WTC11 (cell line): ENCODE results near the gene SLC12A2. TPM values are rescaled to one million over a fixed set of nuclear protein-coding genes. Genes with fewer than 3 reads are reported as not detected.

Experiments used
- ELF4 ChIP-seq: sonication (generic); formaldehyde crosslinking; IDR thresholded peaks from 2 replicates; pipeline ENCODE4 v1.8.1; 2022; ENCODE audit warnings: low read depth, mild to moderate bottlenecking, moderate library complexity, missing genetic modification reagents
- FOXK1 ChIP-seq: sonication (generic); formaldehyde crosslinking; IDR thresholded peaks from 2 replicates; pipeline ENCODE4 v1.8.0; 2022; ENCODE audit warnings: mild to moderate bottlenecking, moderate library complexity, missing genetic modification reagents
- FOXP1 ChIP-seq: sonication (generic); formaldehyde crosslinking; IDR thresholded peaks from 2 replicates; pipeline ENCODE4 v1.8.0; 2022; ENCODE audit warnings: missing genetic modification reagents, mild to moderate bottlenecking, moderate library complexity, borderline replicate concordance
- MYBL2 ChIP-seq: sonication (generic); formaldehyde crosslinking; IDR thresholded peaks from 2 replicates; pipeline ENCODE4 v1.8.1; 2023; ENCODE audit warnings: mild to moderate bottlenecking, moderate library complexity, missing genetic modification reagents
- TCF7 ChIP-seq: sonication (generic); formaldehyde crosslinking; IDR thresholded peaks from 2 replicates; pipeline ENCODE4 v1.8.0; 2022; ENCODE audit warnings: mild to moderate bottlenecking, low read depth, missing genetic modification reagents, moderate library complexity
- TEAD1 ChIP-seq: sonication (generic); formaldehyde crosslinking; IDR thresholded peaks from 2 replicates; pipeline ENCODE4 v1.8.0; 2022; ENCODE audit warnings: mild to moderate bottlenecking, missing genetic modification reagents
- TP53 ChIP-seq: sonication (generic); formaldehyde crosslinking; IDR thresholded peaks from 2 replicates; pipeline ENCODE4 v1.8.1; 2023; ENCODE audit warnings: mild to moderate bottlenecking, missing genetic modification reagents
- ZNF121 ChIP-seq: sonication (generic); formaldehyde crosslinking; IDR thresholded peaks from 2 replicates; pipeline ENCODE4 v1.8.0; 2023; ENCODE audit warnings: missing genetic modification reagents
- ZNF671 ChIP-seq: fragments of 250-450 bp; sonication (Bioruptor Pico); IDR thresholded peaks from 2 replicates; pipeline ENCODE4 v1.8.0; 2021; ENCODE audit warnings: mild to moderate bottlenecking
- total RNA-seq: library from RNA; stranded (reverse); gene quantifications from 3 replicates; pipeline ENCODE4 v1.2.3, GENCODE V29; 2021
- TF ChIP-seq, protein P1 (sequence below): fragments of 250-450 bp; sonication (Bioruptor Pico); IDR thresholded peaks from 2 replicates; pipeline ENCODE4 v1.9.0; 2021; ENCODE audit warnings: mild to moderate bottlenecking
- TF ChIP-seq, protein P2 (sequence below): sonication (generic); formaldehyde crosslinking; IDR thresholded peaks from 2 replicates; pipeline ENCODE4 v1.8.1; 2022; ENCODE audit warnings: mild to moderate bottlenecking, missing genetic modification reagents, moderate library complexity, borderline replicate concordance
- TF ChIP-seq, protein P3 (sequence below): sonication (generic); formaldehyde crosslinking; IDR thresholded peaks from 2 replicates; pipeline ENCODE4 v1.8.1; 2022; ENCODE audit warnings: low read depth, missing genetic modification reagents, borderline replicate concordance
- TF ChIP-seq, protein P4 (sequence below): sonication (generic); formaldehyde crosslinking; IDR thresholded peaks from 2 replicates; pipeline ENCODE4 v1.8.0; 2022; ENCODE audit warnings: mild to moderate bottlenecking, missing genetic modification reagents
- TF ChIP-seq, protein P5 (sequence below): sonication (generic); formaldehyde crosslinking; IDR thresholded peaks from 2 replicates; pipeline ENCODE4 v1.8.1; 2023; ENCODE audit warnings: mild to moderate bottlenecking, missing genetic modification reagents, borderline replicate concordance
- TF ChIP-seq, protein P6 (sequence below): fragments of 250-450 bp; sonication (Bioruptor Pico); IDR thresholded peaks from 2 replicates; pipeline ENCODE4 v1.8.0; 2021; ENCODE audit warnings: mild to moderate bottlenecking
- TF ChIP-seq, protein P7 (sequence below): sonication (generic); formaldehyde crosslinking; IDR thresholded peaks from 2 replicates; pipeline ENCODE4 v1.8.0; 2023; ENCODE audit warnings: missing genetic modification reagents, mild to moderate bottlenecking, borderline replicate concordance
- TF ChIP-seq, protein P8 (sequence below): sonication (generic); formaldehyde crosslinking; IDR thresholded peaks from 2 replicates; pipeline ENCODE4 v1.8.1; 2022; ENCODE audit warnings: mild to moderate bottlenecking, moderate library complexity, missing genetic modification reagents
- TF ChIP-seq, protein P9 (sequence below): sonication (generic); formaldehyde crosslinking; IDR thresholded peaks from 2 replicates; pipeline ENCODE4 v1.8.0; 2023; ENCODE audit warnings: mild to moderate bottlenecking, missing genetic modification reagents

The SLC12A2 gene
- total RNA-seq, 1 experiment from 2014 or later, result 8.4 TPM

DNA sequence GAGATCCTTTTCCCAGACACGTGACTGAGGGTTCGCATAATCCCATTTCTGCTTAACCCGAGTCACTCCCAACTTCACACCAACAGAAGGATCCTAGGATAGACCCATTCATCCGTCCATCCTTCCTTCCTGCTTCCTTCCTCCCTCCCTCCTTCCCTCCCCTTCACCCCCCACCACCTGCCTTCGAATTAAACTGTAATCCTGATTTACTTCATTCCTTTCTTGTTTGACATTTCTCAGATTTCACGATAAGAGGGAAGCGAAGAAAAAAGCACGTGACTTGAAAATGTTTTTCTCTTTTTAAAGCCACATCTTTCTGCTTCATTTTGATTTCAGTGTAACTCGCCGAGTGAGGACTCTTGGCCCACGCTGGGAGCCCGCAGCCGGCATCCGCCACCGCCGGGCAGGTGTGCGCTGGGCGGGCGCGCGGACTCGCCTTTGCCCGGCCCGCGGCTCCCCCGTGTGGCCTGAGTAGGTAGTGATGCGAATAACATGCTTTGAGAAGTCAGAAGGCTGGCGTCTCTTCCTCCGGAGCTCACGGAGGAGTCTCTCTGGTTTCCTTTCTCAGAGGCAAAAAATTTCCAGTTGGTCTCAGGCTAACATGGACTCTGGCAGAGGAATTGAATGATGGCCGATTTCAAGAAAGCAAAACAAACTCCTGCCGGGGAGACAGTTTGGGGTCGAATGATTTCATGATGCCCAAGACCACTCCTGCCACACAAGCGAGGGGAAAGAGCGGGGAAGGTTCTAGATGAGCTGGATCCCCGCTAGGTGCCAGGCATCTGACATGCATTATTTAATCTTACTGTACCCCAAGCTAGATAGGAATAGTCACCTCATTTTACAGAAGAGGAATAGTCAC, 117.7 kb downstream of the SLC12A2 start (continued):
- TF ChIP-seq, protein P1, sequence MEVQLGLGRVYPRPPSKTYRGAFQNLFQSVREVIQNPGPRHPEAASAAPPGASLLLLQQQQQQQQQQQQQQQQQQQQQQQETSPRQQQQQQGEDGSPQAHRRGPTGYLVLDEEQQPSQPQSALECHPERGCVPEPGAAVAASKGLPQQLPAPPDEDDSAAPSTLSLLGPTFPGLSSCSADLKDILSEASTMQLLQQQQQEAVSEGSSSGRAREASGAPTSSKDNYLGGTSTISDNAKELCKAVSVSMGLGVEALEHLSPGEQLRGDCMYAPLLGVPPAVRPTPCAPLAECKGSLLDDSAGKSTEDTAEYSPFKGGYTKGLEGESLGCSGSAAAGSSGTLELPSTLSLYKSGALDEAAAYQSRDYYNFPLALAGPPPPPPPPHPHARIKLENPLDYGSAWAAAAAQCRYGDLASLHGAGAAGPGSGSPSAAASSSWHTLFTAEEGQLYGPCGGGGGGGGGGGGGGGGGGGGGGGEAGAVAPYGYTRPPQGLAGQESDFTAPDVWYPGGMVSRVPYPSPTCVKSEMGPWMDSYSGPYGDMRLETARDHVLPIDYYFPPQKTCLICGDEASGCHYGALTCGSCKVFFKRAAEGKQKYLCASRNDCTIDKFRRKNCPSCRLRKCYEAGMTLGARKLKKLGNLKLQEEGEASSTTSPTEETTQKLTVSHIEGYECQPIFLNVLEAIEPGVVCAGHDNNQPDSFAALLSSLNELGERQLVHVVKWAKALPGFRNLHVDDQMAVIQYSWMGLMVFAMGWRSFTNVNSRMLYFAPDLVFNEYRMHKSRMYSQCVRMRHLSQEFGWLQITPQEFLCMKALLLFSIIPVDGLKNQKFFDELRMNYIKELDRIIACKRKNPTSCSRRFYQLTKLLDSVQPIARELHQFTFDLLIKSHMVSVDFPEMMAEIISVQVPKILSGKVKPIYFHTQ (CRISPR knock-in tag), result no peak
- no peak for TF ChIP-seq ELF4 (CRISPR knock-in tag)
- no peak for TF ChIP-seq MYBL2 (CRISPR knock-in tag)
- TF ChIP-seq, protein P2, sequence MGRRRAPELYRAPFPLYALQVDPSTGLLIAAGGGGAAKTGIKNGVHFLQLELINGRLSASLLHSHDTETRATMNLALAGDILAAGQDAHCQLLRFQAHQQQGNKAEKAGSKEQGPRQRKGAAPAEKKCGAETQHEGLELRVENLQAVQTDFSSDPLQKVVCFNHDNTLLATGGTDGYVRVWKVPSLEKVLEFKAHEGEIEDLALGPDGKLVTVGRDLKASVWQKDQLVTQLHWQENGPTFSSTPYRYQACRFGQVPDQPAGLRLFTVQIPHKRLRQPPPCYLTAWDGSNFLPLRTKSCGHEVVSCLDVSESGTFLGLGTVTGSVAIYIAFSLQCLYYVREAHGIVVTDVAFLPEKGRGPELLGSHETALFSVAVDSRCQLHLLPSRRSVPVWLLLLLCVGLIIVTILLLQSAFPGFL (CRISPR knock-in tag), result no peak
- TF ChIP-seq, protein P3, sequence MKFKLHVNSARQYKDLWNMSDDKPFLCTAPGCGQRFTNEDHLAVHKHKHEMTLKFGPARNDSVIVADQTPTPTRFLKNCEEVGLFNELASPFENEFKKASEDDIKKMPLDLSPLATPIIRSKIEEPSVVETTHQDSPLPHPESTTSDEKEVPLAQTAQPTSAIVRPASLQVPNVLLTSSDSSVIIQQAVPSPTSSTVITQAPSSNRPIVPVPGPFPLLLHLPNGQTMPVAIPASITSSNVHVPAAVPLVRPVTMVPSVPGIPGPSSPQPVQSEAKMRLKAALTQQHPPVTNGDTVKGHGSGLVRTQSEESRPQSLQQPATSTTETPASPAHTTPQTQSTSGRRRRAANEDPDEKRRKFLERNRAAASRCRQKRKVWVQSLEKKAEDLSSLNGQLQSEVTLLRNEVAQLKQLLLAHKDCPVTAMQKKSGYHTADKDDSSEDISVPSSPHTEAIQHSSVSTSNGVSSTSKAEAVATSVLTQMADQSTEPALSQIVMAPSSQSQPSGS (CRISPR knock-in tag), result no peak
- TF ChIP-seq, protein P4, sequence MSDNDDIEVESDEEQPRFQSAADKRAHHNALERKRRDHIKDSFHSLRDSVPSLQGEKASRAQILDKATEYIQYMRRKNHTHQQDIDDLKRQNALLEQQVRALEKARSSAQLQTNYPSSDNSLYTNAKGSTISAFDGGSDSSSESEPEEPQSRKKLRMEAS (CRISPR knock-in tag), result peak; percentile 71; the same call in 1 of the 2 replicates
- no peak for TF ChIP-seq ZNF121 (CRISPR knock-in tag)
- TF ChIP-seq, protein P5, sequence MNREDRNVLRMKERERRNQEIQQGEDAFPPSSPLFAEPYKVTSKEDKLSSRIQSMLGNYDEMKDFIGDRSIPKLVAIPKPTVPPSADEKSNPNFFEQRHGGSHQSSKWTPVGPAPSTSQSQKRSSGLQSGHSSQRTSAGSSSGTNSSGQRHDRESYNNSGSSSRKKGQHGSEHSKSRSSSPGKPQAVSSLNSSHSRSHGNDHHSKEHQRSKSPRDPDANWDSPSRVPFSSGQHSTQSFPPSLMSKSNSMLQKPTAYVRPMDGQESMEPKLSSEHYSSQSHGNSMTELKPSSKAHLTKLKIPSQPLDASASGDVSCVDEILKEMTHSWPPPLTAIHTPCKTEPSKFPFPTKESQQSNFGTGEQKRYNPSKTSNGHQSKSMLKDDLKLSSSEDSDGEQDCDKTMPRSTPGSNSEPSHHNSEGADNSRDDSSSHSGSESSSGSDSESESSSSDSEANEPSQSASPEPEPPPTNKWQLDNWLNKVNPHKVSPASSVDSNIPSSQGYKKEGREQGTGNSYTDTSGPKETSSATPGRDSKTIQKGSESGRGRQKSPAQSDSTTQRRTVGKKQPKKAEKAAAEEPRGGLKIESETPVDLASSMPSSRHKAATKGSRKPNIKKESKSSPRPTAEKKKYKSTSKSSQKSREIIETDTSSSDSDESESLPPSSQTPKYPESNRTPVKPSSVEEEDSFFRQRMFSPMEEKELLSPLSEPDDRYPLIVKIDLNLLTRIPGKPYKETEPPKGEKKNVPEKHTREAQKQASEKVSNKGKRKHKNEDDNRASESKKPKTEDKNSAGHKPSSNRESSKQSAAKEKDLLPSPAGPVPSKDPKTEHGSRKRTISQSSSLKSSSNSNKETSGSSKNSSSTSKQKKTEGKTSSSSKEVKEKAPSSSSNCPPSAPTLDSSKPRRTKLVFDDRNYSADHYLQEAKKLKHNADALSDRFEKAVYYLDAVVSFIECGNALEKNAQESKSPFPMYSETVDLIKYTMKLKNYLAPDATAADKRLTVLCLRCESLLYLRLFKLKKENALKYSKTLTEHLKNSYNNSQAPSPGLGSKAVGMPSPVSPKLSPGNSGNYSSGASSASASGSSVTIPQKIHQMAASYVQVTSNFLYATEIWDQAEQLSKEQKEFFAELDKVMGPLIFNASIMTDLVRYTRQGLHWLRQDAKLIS (CRISPR knock-in tag), result no peak
- TF ChIP-seq, protein P6, sequence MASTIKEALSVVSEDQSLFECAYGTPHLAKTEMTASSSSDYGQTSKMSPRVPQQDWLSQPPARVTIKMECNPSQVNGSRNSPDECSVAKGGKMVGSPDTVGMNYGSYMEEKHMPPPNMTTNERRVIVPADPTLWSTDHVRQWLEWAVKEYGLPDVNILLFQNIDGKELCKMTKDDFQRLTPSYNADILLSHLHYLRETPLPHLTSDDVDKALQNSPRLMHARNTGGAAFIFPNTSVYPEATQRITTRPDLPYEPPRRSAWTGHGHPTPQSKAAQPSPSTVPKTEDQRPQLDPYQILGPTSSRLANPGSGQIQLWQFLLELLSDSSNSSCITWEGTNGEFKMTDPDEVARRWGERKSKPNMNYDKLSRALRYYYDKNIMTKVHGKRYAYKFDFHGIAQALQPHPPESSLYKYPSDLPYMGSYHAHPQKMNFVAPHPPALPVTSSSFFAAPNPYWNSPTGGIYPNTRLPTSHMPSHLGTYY (CRISPR knock-in tag), result no peak
- TF ChIP-seq TP53, result no peak
- TF ChIP-seq TCF7 (CRISPR knock-in tag), result no peak
- no peak for TF ChIP-seq ZNF671
- TF ChIP-seq, protein P7, sequence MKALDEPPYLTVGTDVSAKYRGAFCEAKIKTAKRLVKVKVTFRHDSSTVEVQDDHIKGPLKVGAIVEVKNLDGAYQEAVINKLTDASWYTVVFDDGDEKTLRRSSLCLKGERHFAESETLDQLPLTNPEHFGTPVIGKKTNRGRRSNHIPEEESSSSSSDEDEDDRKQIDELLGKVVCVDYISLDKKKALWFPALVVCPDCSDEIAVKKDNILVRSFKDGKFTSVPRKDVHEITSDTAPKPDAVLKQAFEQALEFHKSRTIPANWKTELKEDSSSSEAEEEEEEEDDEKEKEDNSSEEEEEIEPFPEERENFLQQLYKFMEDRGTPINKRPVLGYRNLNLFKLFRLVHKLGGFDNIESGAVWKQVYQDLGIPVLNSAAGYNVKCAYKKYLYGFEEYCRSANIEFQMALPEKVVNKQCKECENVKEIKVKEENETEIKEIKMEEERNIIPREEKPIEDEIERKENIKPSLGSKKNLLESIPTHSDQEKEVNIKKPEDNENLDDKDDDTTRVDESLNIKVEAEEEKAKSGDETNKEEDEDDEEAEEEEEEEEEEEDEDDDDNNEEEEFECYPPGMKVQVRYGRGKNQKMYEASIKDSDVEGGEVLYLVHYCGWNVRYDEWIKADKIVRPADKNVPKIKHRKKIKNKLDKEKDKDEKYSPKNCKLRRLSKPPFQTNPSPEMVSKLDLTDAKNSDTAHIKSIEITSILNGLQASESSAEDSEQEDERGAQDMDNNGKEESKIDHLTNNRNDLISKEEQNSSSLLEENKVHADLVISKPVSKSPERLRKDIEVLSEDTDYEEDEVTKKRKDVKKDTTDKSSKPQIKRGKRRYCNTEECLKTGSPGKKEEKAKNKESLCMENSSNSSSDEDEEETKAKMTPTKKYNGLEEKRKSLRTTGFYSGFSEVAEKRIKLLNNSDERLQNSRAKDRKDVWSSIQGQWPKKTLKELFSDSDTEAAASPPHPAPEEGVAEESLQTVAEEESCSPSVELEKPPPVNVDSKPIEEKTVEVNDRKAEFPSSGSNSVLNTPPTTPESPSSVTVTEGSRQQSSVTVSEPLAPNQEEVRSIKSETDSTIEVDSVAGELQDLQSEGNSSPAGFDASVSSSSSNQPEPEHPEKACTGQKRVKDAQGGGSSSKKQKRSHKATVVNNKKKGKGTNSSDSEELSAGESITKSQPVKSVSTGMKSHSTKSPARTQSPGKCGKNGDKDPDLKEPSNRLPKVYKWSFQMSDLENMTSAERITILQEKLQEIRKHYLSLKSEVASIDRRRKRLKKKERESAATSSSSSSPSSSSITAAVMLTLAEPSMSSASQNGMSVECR (CRISPR knock-in tag), result no peak
- TF ChIP-seq, protein P8, sequence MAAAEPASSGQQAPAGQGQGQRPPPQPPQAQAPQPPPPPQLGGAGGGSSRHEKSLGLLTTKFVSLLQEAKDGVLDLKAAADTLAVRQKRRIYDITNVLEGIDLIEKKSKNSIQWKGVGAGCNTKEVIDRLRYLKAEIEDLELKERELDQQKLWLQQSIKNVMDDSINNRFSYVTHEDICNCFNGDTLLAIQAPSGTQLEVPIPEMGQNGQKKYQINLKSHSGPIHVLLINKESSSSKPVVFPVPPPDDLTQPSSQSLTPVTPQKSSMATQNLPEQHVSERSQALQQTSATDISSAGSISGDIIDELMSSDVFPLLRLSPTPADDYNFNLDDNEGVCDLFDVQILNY (CRISPR knock-in tag), result no peak
- TF ChIP-seq, protein P9, sequence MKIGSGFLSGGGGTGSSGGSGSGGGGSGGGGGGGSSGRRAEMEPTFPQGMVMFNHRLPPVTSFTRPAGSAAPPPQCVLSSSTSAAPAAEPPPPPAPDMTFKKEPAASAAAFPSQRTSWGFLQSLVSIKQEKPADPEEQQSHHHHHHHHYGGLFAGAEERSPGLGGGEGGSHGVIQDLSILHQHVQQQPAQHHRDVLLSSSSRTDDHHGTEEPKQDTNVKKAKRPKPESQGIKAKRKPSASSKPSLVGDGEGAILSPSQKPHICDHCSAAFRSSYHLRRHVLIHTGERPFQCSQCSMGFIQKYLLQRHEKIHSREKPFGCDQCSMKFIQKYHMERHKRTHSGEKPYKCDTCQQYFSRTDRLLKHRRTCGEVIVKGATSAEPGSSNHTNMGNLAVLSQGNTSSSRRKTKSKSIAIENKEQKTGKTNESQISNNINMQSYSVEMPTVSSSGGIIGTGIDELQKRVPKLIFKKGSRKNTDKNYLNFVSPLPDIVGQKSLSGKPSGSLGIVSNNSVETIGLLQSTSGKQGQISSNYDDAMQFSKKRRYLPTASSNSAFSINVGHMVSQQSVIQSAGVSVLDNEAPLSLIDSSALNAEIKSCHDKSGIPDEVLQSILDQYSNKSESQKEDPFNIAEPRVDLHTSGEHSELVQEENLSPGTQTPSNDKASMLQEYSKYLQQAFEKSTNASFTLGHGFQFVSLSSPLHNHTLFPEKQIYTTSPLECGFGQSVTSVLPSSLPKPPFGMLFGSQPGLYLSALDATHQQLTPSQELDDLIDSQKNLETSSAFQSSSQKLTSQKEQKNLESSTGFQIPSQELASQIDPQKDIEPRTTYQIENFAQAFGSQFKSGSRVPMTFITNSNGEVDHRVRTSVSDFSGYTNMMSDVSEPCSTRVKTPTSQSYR (CRISPR knock-in tag), result no peak
- no peak for TF ChIP-seq TEAD1
- no peak for TF ChIP-seq FOXP1 (CRISPR knock-in tag)
- TF ChIP-seq FOXK1 (CRISPR knock-in tag), result no peak
